Raji (cell line): ENCODE results near the gene TMEM140.

Source experiments
- POLR2A ChIP-seq: IDR thresholded peaks from 2 replicates; pipeline ENCODE4 v1.6.1; 2011; ENCODE audit warnings: low read depth, low read length, control low read depth; ENCODE audit not compliant: insufficient read depth

Gene TMEM140

DNA sequence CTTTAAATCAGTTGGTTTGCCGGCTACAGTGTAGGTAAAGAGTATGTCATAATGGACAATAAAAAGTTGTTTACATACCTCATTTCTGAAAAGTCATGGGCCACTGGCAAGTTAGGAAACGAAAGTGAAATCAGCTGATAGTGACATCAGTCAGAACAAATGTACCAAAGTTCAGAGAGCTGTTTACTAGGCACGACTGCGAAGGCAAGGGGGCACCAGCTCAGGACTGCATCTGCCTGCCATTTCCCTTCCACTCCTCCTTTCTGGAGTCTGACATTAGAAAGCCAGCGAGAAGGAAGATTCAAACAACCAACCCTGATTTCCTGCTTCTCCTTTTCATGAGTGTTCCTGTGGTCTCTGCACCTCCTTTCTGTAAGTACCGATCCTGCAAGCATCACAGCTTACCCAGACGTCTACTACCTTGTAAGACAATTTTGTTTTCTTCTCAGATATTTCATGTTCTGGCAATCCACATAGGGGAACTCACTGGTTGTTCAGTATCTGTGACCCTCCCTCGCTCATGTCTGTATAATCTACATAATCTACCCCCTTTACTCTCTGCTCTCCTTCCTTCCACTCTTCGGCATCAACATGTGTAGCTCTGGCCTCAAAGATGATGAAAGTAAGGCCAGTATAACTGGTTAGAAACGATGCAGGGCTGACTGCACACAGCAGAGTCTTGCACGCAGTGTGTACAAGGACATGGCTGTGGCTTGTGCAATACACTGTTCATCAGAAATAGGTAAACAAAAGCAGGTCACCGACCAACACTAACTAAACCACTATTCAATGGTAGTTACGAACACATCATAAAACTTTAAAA, at the start of gene TMEM140:
TSS of gene TMEM140 (plus strand) at position 174 of the 823 bp plus-strand sequence. CDS start 16,370 bp downstream, outside the sequence.
- TF ChIP-seq POLR2A = peak; percentile 25; the same call in 1 of the 2 replicates

DNA sequence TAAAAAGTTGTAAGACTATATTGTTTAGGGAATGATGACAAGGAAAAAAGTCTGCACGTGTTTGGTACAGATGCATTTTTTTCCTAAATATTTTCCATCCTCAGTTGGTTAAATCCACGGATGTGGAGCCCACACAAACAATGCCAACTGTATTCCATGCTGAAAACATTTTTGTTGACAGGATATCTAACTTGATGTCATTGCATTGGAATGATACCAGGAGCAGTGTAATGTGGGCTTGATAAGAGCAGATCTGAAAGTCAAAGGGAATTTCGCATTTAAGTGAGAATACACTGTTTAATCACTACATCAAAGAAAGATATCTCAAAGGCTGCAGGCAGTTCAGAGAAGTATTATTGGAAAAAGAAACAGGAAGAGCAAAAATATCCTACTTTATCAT, 49.5 kb upstream of the TMEM140 start:
- no peak for TF ChIP-seq POLR2A

DNA sequence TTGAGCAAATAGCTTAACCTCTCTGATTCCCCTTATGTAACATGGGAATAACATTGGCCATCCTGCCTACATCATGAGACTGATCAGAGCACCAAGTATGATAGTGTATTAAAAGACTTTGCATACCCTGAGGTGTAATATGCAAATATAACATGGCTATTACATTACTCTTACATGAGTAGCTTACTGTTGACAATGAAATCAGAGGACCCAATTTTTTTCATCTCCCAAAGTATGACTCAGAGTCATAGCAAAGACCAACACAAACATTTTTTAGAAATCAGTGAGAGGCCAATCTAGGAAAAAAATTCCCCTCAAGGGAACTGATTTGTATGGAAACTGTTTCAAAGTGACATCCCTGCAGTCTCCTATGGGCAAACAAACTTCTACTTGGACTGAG, 47.0 kb upstream of the TMEM140 start:
- TF ChIP-seq POLR2A = no peak

DNA sequence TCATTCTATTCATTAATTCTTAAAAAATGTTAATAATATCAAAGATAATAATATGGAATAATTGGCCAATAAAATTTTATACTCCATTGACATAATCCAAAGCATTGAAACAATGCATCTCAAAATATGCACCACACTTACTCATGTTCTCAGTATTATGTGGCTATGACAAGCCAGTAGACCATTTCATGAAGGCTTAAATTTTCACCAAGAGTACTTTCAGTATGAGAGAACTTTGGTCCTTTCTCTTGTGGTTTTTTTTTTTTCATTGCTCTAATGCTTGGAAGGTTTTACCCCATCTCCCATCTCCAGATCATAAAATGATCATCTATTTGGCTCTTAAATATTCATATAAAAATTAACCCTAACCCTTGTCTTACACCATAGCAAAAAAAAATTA, 45.5 kb upstream of the TMEM140 start:
- TF ChIP-seq POLR2A = no peak

DNA sequence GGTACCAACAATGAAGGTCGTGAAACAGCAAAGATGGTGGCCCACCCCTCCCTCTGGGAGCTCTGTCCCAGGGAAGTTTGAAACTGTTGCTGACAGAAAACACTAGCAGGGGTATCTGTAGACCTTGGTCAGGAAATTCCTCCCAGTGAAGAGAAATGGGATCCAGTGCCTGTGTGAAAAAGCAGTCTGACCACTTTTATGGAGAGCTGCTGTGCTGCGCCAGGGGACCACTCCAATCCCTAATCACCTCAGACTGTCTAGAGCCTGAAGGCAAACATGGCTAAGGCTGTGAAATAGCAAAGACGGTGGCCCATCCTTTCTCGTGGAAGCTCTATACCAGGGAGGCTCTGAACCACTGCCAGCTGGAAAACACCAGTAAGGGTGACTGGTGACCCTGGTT, 38.3 kb upstream of the TMEM140 start:
- TF ChIP-seq POLR2A = no peak

DNA sequence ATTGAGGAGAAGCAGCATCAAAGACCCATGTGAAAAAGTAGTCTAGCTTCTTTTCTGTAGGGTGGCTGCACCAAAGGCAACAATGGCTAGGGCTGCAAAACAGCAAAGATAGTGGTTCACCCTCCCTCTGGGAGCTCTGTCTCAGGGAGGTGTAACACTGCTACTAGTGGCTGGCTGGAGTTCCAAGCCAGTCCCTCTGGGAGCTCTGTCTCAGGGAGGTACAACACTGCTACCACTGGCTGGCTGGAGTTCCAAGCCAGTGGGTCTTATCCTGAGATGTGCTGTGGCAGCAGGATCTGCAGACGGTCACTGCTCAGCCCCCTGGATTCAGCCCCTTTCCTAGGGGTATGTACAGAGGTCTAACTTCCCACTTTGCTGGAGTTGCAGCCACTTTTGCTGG, 37.9 kb upstream of the TMEM140 start:
- TF ChIP-seq POLR2A = no peak

DNA sequence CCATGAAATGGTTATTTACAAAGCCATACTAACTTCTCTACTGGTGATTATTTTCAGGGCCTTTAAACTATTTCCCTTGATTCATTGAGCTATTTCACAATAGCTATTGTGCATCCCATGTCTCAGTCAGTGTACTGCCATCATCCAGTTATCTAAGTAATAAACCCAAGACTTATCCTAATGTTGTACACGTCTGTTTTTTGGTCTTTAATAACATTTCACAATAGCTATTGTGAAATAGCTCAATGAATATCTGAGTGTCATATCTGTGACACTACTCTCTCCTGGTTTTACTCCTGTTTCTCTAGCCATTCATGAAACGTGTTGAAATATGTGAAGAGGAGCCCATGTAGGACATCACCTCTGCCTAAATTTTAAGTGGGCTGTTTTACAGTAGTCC, 36.5 kb upstream of the TMEM140 start:
- TF ChIP-seq POLR2A = no peak

DNA sequence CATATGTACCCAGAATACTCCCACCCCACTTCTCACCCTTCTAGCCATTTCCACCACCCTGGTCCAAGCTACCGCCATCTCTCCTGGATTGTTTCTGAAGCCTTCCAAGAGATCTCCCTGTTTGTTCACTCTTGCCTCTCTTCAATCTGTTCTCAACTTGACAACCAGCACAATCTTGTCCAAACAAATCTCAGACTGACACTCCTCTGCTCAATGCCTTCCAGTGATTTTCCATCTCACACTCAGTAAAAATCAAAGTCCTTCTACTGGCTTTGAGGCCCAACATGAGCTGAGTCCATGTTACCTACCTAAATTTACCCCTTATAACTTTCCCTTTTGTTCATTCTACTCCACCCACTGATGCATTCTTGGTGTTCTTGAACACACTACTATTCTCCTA, 33.2 kb upstream of the TMEM140 start:
- TF ChIP-seq POLR2A = no peak

DNA sequence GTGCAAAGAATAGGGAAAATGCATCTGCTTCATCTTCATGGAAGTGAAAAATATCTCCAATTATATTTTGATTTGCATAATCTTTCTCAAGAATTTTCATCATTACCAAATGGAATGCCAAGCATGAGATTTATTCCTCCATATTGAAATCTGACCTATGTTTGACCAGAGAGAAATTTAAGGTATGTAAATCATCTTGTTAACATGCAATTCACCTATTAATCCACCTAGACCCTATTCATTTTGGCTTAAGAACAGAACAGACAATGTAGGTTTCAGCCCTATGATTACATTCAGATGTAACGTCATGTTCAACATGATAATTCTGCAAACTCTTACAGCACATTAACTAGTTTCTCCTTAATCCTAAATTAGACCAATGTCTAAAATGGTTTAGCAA, 30.8 kb upstream of the TMEM140 start:
- TF ChIP-seq POLR2A = no peak

DNA sequence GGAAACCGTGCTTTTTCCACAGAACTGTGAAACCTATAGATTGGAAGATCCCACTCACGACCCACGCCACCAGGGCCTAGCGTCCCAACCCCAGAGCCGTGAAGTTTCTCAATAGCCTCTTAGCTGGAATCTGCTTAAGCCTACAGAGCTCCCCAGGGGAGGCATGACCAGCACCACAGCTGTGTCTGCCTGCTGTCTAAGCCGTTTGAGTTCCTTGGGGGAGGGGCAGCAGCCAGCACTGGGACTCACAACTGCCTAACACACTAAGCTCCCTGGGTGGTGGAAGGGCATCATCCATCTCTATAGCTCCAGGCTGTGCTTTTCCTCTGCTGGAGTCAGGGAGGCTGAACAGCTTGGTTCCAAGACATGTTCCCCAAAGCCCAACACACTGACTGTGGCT, 26.0 kb upstream of the TMEM140 start:
- TF ChIP-seq POLR2A = no peak

DNA sequence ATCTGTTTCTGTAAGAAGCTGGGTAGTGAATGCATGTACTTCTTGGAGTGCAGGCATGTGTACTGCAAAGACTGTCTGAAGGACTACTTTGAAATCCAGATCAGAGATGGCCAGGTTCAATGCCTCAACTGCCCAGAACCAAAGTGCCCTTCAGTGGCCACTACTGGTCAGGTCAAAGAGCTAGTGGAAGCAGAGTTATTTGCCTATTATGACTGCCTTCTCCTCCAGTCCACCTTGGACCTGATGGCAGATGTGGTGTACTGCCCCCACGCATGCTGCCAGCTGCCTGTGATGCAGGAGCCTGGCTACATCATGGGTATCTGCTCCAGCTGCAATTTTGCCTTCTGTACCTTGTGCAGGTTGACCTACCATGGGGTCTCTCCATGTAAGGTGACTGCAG, 18.9 kb upstream of the TMEM140 start:
- no peak for TF ChIP-seq POLR2A

DNA sequence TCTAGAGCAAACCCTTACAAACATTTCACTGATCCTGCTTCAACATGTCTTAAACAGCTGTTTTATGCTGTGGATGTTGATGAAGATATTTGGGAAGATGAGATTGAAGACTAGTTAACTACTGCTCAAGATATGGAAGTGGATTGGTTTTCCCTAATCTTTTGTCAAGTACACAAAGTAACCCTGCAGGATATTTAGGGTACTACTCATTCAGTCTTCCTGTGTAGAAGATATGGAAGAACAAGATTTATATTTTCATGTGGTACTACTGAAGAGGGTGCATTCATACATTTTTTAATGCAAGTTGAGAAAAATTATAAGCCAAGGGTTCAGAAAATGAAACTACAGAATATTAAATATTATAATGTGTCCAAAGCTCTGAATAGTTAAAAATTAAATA, 18.3 kb upstream of the TMEM140 start:
- no peak for TF ChIP-seq POLR2A

DNA sequence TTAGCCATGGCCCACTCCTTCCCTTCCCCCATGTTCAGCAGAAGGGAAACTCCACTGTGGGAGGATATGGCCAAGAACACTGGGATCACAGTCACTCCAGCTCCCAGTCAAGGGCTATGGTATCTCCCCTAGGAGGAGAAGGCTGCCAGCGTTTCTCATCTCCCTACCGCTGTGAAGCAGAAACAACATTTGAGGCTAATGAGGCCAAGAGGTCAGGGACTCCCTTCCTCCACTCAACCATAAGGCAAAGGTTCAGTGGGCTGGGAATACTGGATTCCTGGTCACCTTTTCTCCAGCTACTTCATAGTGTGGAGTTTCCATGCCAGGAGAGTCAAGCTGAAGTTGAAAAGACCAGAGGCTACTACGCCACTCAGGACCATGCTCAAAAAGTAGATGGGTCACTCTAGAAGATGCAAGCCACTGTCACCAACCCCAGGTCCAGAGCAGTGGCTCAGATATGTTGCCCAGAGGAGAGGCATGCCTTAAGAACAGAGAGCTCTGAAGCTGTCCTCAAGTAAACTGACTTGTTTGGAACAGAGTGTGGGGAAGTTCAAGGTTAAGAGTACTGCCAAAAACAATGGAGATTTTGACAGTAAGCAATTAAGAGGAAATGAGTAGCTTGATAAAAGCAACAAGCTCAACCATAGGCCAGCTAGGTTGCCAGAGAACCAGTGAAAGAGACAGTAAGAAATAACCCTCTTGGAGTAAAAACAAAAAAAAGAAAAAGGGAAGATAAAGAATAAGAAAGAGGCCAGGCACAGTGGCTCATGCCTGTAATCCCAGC, 3.8 kb upstream of the TMEM140 start:
- no peak for TF ChIP-seq POLR2A

DNA sequence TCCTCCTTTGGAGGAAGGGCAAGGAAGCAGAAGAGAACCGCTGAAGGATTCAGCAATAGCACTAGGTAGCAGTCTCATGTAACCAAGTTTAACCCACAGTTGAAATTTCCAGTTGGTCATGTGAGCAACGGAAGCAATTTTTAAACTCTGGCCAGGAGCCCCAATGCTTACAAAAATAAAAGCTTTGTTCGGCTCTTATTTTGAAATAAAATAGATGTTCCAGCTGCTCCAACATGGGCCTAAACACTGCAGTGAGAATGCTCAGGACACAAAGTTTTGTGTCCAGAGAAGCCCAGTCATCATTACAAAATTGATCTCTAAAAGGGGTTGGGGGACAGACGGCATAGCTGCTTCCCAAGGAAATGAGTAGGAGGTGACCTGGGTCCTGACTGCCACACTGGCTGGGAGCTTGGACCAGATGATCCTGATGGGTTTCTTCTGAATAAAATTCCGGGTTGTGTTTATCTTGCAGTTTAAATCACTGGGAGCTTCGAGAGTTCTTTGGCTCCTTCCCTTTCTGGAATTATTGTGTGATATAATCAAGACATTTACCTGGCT, 452 bp upstream of the TMEM140 start:
- TF ChIP-seq POLR2A = 0 out of 2 replicates have a peak, but pooled peaks have one; percentile 0

DNA sequence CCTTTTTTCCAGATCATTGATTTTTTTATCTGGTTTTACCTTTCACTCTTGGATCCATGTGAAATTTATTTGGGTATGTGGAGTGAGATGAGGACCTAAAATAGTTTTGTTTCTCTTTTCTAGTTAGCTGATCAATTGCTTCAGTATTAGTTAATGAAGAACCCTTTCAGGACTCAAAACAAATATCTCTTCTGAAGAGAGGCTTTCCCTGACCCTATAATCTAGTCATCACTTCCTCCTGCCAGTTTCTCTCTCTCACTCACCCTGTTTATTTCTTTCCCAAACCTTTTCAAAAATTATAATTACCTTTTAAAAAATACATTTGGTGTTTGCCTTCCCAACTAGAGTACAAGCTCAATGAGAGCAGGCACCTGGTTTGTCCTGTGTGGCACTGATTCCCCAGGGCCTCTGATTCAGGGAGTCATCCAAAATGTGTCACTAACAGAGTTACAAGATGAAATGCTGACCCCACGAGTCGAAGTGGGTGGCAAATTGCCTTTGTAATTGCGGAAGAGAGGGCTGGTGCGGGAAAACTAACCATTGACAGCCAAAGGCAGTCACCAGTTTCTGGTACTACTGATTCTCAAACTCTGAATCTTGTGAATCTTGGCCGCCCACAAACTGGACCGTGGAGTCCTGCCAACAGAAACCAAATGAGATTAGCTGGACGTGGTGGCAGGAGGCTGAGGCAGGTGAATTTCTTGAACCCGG, 2.4 kb downstream of the TMEM140 start:
- no peak for TF ChIP-seq POLR2A
